GM18502 (cell line): ENCODE results near the gene OR6C68.
"Not testable (repeated sequence)": the region's sequence is repeated elsewhere in the genome, so short reads cannot be mapped to it uniquely, and the experiment has no call there.

Experiments
- ATAC-seq: cut with Tn5 transposase; IDR thresholded peaks from one replicate; pipeline ENCODE4 v1.9.1; 2021; ENCODE audit warnings: mild to moderate bottlenecking; ENCODE audit not compliant: unreplicated experiment, poor library complexity

Gene OR6C68

GRCh38 chr12:55492078-55492477, at the start of gene OR6C68:
TSS of gene OR6C68 (plus strand) at chr12:55492378. CDS start at chr12:55492378, 0 bp downstream.
- no peak for ATAC-seq

- no peak for ATAC-seq
These were observed 48.4 kb upstream of the OR6C68 start, which contains the start of gene OR6C2 for GRCh38 chr12:55443776-55444175. TSS of gene OR6C2 (plus strand) at chr12:55444076. CDS start at chr12:55452214, 8,138 bp downstream.

DNA sequence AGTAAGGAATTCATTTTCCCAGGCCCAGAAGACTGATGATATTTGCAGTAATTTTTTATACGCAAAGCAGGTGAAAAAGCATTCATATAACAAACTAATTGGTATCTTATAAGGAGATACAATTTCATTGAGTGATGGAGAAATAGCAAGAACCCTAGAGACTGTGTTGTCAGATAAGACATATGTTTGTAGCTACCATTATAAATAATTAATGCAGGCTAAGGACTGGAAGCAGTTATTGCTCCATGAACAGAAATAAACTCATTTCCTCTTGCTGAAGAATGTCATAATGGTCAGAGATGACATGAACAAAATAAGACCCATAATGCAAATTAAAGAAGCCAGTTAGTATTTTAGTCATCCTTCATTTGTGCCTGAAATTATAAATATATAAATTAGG, 46.8 kb upstream of the OR6C68 start:
- ATAC-seq = no peak

GRCh38 chr12:55446326-55446725, 45.9 kb upstream of the OR6C68 start:
- no peak for ATAC-seq

DNA sequence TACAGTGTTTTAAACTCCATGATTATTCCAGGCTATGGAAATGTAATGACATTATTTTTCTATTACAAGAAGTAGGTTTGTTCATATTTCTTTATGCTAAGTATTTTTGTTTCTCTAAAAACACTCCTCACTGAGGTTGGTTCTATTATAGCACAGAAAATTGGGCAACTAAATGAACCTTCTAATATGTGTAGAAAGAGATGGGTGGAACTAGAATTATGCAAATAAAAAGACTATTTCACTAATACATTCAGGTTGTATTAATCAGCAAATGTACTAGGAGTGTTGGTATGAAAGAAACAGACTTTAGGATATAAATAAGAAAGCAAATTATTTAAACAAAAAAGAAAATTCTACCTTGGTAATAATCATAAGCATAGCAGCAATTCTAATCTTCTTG, 43.4 kb upstream of the OR6C68 start:
- no peak for ATAC-seq

- not testable (repeated sequence) for ATAC-seq
These were observed 27.3 kb upstream of the OR6C68 start for GRCh38 chr12:55464926-55465325.

DNA sequence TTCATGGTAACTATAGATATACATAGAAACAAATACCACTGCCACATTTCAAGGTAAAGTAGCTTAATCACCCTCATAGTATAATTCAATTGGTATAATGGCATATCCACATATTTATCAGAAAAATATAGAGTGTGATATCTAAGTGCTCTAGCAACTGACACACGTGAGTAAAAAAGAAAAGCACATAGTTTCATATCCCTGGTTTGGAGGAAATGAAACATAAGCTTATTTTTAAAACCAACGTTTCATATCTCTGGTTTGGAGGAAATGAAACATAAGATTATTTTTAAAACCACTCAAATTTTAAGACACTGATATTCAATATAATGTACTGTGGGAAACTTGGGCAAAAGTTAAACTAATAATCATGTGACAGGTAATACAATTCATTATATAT, 24.3 kb upstream of the OR6C68 start:
- peak; percentile 86 for ATAC-seq

DNA sequence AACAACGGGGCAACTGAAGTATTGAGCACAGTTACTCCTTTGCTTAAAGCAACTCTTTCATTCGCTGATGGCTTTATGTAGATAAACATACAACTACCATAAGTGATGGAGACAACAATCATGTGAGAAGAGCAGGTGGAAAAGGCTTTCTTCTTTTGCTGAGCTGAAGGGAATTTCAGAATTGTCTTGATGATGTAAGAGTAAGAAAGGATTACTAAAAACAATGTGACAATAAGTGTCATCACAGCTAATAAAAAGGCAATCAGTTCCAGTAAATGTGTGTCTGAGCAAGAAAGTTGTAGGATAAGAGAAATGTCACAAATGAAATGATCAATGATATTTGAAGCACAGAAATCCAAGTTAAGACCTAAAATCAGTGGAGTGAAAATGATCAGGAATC, 22.9 kb upstream of the OR6C68 start:
- no peak for ATAC-seq

- ATAC-seq = no peak
These were observed 21.9 kb upstream of the OR6C68 start, which contains the start of gene OR6C70 for GRCh38 chr12:55470088-55470829. TSS of gene OR6C70 (minus strand) at chr12:55470138. CDS start at chr12:55470138, 0 bp downstream.

DNA sequence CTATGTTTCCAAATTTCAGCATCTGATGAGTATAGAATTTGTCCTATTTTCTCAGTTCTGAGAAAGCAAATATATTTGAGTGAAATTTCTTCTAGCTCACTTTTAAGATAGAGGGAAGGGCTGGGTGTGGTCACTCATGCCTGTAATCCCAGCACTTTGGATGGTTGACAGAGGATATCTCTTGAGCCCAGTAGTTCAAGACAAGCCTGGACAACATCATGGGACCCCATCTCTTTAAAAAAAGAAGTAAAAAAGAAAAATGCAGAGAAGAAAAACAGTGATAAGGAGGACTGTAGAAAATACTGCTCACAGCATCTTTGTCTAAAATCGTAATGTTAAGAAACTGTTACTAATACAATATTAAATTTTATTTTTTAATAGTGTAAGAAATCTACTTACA, 19.9 kb upstream of the OR6C68 start:
- no peak for ATAC-seq

DNA sequence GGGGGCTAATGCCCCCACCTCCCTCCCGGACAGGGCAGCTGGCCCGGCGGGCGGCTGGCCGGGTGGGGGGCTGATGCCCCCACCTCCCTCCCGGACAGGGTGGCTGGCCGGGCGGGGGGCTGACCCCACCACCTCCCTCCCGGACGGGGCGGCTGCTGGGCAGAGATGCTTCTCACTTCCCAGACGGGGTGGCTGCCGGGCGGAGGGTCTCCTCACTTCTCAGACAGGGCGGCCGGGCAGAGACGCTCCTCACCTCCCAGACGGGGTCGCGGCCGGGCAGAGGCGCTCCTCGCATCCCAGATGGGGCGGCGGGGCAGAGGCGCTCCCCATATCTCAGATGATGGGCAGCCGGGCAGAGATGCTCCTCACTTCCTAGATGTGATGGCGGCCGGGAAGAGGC, 13.0 kb upstream of the OR6C68 start:
- not testable (repeated sequence) for ATAC-seq

DNA sequence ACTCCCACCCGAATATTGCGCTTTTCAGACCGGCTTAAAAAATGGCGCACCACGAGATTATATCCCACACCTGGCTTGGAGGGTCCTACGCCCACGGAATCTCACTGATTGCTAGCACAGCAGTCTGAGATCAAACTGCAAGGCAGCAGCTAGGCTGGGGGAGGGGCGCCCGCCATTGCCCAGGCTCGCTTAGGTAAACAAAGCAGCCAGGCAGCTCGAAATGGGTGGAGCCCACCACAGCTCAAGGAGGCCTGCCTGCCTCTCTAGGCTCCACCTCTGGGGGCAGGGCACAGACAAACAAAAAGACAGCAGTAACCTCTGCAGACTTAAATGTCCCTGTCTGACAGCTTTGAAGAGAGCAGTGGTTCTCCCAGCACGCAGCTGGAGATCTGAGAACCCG, 7.9 kb upstream of the OR6C68 start:
- not testable (repeated sequence) for ATAC-seq

- no peak for ATAC-seq
These were observed 3.3 kb downstream of the OR6C68 start for GRCh38 chr12:55495490-55495889.

DNA sequence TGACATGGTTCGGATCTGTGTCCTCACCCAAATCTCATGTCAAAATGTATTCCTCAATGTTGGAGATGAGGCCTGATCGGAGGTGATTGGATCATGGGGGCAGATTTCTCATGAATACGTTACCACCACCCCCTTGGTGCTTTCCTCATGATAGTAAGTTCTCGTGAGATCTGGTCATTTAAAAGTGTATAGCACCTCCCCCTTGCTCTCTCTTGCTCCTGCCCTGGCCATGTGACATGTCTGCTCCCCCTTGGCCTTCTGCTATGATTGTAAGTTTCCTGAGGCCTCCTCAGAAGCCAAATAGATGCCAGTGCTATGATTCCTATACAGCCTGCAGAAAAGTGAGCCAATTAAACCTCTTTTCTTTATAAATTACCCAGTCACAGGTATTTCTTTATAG, 7.1 kb downstream of the OR6C68 start:
- no peak for ATAC-seq

- ATAC-seq = no peak
These were observed 7.7 kb downstream of the OR6C68 start for GRCh38 chr12:55499810-55500252.

- ATAC-seq = no peak
These were observed 9.4 kb downstream of the OR6C68 start for GRCh38 chr12:55501601-55502000.

DNA sequence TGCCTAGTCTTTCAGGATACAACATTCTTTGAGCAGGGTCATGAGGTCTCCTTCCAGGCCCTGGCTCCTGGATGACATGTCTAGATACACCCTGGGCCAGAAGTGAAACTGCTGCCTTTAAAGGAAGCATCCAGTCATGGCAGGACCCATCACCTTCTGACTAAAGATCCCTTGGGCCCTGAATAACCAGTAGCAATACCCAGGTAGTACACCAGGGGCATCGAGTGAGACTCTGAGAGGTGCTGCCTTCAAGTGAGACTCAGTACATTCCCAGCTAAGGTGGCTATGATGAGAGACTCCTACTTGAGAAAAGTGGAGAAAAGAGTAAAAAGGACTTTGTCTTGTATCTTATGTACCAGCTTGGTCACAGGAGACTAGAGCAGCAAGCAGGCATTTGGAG, 23.5 kb downstream of the OR6C68 start:
- no peak for ATAC-seq

DNA sequence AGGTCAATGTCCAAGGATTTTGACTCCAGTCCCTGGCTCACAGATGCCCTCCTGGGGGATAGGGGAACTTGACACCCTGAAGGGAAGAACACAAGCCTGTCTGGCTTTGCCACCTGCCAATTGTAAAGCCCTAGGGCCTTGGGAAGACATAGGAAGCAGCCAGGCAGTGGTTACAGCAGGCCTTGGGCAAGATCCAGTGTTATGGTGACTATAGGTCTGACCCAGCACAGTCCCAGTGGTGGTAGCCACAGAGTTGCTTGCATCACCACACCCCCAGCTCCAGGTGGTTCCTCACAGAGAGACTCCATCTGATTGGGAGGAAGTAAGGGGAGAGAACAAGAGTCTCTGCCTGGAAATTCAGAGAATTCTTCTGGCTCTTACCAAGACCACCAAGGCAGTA, 24.2 kb downstream of the OR6C68 start:
- no peak for ATAC-seq
